ENCODE results near the gene ARHGEF17.
A peak's percentile ranks its signal among the peaks of the same experiment; 100 is the strongest.

The ARHGEF17 gene

GRCh38 chr11:73374151-73374550 lies 66.1 kb downstream of the ARHGEF17 start:
- no peak overlapping the region for H3K4me3 ChIP-seq (ENCODE audit: low read depth, low read length)
- no peak for DNase-seq (ENCODE audit: low read depth)
- TF ChIP-seq, protein P1, sequence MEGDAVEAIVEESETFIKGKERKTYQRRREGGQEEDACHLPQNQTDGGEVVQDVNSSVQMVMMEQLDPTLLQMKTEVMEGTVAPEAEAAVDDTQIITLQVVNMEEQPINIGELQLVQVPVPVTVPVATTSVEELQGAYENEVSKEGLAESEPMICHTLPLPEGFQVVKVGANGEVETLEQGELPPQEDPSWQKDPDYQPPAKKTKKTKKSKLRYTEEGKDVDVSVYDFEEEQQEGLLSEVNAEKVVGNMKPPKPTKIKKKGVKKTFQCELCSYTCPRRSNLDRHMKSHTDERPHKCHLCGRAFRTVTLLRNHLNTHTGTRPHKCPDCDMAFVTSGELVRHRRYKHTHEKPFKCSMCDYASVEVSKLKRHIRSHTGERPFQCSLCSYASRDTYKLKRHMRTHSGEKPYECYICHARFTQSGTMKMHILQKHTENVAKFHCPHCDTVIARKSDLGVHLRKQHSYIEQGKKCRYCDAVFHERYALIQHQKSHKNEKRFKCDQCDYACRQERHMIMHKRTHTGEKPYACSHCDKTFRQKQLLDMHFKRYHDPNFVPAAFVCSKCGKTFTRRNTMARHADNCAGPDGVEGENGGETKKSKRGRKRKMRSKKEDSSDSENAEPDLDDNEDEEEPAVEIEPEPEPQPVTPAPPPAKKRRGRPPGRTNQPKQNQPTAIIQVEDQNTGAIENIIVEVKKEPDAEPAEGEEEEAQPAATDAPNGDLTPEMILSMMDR (conservative IDR thresholded peaks at IDR 0.05; ENCODE audit: low read depth, low read length) = no peak

DNA sequence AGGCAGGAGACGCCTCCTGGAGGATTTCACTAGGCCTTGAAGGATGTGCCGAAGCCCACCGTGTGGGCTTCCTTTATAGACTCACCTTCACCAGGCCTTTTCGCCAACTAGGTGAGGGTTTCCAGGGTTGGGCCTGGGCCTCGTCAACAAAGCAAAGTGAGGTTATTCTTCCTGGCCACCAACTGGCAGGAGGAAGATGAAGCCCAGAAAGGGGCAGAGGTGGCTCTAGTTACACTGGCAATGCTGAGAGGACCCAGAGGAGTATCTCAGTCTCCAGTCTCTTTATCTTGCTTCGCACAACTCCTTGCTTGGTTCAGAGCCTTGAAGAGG lies 67.7 kb downstream of the ARHGEF17 start:
- H3K4me3 ChIP-seq (ENCODE audit: low read depth, low read length) = peak overlapping the region; percentile 3
- TF ChIP-seq, protein P1 (conservative IDR thresholded peaks at IDR 0.05; ENCODE audit: low read depth, low read length) = no peak
- DNase-seq (ENCODE audit: low read depth) = no peak

DNA sequence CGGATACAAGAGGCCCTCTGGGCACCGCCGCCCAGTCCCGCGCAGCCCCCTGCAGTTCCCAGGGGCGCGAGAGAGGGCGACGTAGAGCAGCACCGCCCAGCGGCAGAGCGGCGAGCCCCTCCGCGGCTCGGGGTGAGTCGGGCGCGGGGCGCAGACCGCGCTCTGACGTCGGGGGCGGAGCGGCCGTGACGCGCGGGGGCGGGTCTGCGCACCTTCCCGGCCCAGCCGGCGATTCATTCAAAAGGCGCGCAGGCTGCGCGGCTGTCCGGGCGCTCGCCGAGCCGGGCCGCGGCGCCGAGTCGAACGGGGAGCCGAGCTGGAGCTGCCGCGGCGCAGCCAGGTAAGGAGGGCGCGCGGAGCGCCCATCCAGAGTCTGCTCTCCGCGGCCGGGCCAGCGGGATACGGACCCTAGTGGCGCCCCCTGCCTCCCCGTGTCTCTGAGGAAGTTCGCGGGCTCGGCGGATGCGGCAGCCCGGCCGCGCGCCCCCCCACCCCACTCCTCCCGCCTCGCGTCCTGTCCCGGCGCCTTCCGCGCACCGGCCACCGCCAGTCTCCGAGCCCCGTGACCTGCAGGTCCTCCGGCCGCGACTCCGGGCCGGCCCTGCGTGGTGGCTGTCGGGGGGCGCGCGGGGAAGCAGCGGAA lies 68.2 kb downstream of the ARHGEF17 start, which contains the start of gene RELT:
RELT (plus strand) TSS at position 240 of the 643 bp plus-strand sequence. CDS start 12,738 bp downstream, outside the sequence.
- TF ChIP-seq, protein P1 (conservative IDR thresholded peaks at IDR 0.05; ENCODE audit: low read depth, low read length) = peak; percentile 67
- H3K4me3 ChIP-seq (ENCODE audit: low read depth, low read length) = peak within 1 kb of the TSS; percentile 73
- peak; percentile 93 for DNase-seq (ENCODE audit: low read depth)

DNA sequence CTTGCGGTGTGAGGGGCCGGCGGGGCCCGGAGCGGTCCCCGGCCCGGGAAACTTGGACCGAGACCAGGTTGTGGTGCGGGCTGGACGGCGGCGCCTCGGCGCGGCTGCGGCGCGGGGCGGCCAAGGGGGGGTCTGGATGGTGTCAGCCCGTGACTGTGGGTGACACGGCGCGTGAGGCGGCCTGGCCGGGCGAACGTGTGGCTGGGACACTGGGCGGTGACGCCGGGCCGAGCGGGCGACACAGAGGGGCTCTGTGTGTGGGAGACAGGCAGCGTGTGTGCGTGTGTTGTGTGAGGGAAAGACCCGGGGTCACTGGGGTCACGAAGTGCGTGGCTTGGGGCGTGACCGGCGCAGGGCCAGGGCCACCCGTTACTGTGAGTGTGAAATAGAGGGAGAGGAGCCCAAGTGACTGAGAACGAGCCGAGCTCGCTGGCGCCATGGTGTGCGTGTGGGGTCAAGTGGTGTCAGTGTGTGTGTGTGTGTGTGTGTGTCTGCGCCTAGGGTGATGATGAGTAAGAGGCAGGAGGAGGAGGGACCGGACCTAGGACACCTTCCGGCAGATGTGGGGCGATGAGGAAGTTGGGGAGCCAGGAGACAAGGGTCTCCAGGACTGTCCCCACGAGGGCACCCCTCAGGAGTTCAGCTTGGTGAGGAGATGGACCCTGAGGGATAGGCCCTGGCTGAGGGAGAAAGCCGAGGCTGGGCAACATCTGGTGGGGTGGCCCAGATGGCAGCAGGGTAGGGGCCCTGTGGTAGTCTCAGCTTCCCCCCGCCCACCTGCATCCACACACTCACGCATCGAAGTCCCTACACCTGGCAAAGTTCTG lies 68.9 kb downstream of the ARHGEF17 start:
- peak; percentile 83 for DNase-seq (ENCODE audit: low read depth)
- peak overlapping the region; percentile 73 for H3K4me3 ChIP-seq (ENCODE audit: low read depth, low read length)
- TF ChIP-seq, protein P1 (conservative IDR thresholded peaks at IDR 0.05; ENCODE audit: low read depth, low read length) = no peak

DNA sequence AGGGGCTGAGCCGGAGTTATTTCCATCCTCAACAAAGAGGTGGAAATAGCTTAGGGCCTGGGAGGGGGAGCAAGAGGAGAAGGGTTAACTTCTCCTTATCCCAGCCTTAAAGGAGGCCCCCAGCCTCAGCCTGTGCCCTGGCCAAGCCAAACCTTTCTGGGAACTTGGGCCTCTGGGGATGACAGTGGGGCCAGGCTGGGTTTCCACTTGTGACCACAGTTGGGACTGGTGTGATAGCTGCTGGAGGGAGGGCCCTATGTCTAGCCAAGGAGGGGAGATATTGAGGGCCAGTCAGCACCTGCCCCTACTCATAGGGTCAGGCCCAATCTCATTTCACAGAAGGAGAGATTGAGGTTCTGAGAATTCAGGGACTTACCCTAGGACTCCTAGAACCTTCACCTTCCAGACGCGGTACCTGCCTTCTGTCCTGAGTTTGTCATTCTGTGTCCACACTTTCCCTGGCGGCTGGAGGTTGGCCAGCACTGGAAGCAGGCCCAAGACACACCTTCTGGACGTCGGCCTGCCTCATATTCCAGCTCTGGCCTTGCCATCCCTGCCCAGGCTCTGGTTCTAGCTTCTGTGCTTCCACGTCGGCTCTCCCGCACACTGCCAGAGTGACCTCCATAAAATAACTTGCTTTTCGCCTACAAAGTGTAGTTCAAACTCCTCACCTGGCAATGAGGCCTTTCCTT lies 71.3 kb downstream of the ARHGEF17 start:
- DNase-seq (ENCODE audit: low read depth) = no peak
- TF ChIP-seq, protein P1 (conservative IDR thresholded peaks at IDR 0.05; ENCODE audit: low read depth, low read length) = no peak
- H3K4me3 ChIP-seq (ENCODE audit: low read depth, low read length) = no peak overlapping the region

DNA sequence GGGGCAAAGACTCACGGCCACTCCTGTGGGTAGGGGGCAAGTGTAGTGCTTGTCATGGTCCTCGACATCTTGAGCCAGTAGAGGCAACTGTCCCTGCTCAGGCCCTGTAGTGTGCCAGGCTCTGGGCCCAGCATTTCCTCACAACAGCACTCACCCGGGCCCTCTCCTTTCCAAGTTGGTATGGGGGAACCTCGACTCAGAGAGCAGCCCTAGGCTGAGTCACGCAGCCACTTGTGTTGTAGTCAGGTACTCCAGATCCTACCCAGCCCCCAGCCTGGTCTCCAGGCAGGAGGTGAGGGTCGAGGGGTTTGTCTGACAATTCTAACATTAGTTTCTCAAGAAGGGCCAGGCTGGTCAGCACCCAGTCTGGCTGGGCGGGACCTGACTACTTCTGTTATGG lies 72.3 kb downstream of the ARHGEF17 start:
- no peak for DNase-seq (ENCODE audit: low read depth)
- no peak overlapping the region for H3K4me3 ChIP-seq (ENCODE audit: low read depth, low read length)
- TF ChIP-seq, protein P1 (conservative IDR thresholded peaks at IDR 0.05; ENCODE audit: low read depth, low read length) = no peak

All from choroid plexus epithelial cell (primary cell).